Dendritic cell treated with granulocyte-macrophage colony-stimulating factor and Interleukin-4, amounts not matched to agents 40 ng/mL and 50 ng/mL, for 4 days (primary cell): Measurements from ENCODE around the gene CEP78.
"Not testable (repeated sequence)": the region's sequence is repeated elsewhere in the genome, so short reads cannot be mapped to it uniquely, and the experiment has no call there.

Experiments
- H3K27ac Mint-ChIP-seq: one replicate; pipeline ENCODE4 v1.8.0; 2022; ENCODE audit warnings: mild to moderate bottlenecking, mixed read lengths
- H3K27me3 Mint-ChIP-seq: one replicate; pipeline ENCODE4 v1.8.0; 2022; ENCODE audit warnings: mild to moderate bottlenecking, mixed read lengths
- H3K36me3 Mint-ChIP-seq: one replicate; pipeline ENCODE4 v1.8.0; 2022; ENCODE audit warnings: low read depth, mixed read lengths
- H3K4me1 Mint-ChIP-seq: one replicate; pipeline ENCODE4 v1.8.0; 2022; ENCODE audit warnings: low read depth, mixed read lengths
- H3K4me3 Mint-ChIP-seq: one replicate; pipeline ENCODE4 v1.8.0; 2022; ENCODE audit warnings: mild to moderate bottlenecking, moderate library complexity, mixed read lengths
- H3K9me3 Mint-ChIP-seq: one replicate; pipeline ENCODE4 v1.8.0; 2022; ENCODE audit warnings: mixed read lengths
- intact Hi-C: fragments of 100-400 bp; cut with micrococcal nuclease; formaldehyde crosslinking; loops from one replicate; pipeline ENCODE4 v1.15.0; 2022

CEP78 gene

GRCh38 chr9:78235762-78236550 lies at the start of gene CEP78:
CEP78 (plus strand) TSS chr9:78236075; CDS start chr9:78236351, 276 bp downstream.
- H3K27ac Mint-ChIP-seq, result peak within 1 kb of the TSS; percentile 91
- H3K9me3 Mint-ChIP-seq, result no peaks in the 10 kb centered on the region
- H3K4me1 Mint-ChIP-seq, result peaks cover 28% of the 10 kb centered on the region
- peak within 1 kb of the TSS; percentile 92 for H3K4me3 Mint-ChIP-seq
- H3K27me3 Mint-ChIP-seq, result no peaks in the 10 kb centered on the region
- peaks cover 19% of the 10 kb centered on the region for H3K36me3 Mint-ChIP-seq
- intact Hi-C loops, result no loop called here

DNA sequence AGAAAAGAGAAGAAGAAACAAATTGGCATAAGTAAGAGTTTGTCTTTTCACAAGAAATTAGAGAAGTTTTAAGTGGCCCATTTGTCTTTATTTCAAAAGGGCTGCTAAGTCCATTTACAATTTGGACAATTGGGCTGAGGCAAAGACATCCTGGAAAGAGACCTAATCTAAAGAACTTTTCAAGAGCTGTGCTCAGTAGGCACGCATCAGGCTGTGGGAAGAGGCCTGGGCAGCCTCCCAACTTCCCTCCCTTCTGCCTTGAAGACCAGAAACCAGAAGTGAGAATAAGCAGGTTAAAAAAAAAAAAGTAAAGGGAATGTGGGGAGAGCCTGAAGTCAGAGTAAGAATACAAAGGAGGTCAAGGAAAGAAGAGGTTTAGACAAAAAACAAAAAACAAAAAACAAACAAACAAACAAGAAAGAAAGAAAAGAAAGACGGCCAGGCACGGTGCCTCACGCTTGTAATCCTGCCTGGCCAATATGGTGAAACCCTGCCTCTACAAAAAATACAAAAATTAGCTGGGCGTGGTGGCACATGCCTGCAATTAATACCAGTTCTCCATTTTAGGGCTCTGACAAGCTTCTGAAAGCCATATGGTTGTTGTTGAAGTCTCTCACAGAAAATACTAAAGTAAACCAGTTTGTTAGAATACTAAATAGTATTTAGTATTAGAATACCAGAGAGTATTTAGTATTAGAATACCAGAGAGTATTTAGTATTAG lies 48.0 kb upstream of the CEP78 start:
- intact Hi-C loops, result loop anchor here (2.0 kb wide), 1 partner anchor 15 kb away; no protein-coding TSS in a partner anchor
- Mint-ChIP-seq H3K36me3 (peaks cover 5% of the 10 kb centered on the region), H3K4me3 (peak overlapping the region; percentile 28), H3K4me1 (peaks cover 39% of the 10 kb centered on the region), H3K9me3 (no peaks in the 10 kb centered on the region), H3K27ac (no peak overlapping the region), H3K27me3 (no peaks in the 10 kb centered on the region)

GRCh38 chr9:78188594-78188993 lies 47.3 kb upstream of the CEP78 start:
- H3K27me3 Mint-ChIP-seq, result no peaks in the 10 kb centered on the region
- H3K27ac Mint-ChIP-seq, result no peak overlapping the region
- intact Hi-C loops, result no loop called here
- peaks cover 45% of the 10 kb centered on the region for H3K4me1 Mint-ChIP-seq
- H3K36me3 Mint-ChIP-seq, result peaks cover 5% of the 10 kb centered on the region
- H3K4me3 Mint-ChIP-seq, result no peak overlapping the region
- H3K9me3 Mint-ChIP-seq, result no peaks in the 10 kb centered on the region

DNA sequence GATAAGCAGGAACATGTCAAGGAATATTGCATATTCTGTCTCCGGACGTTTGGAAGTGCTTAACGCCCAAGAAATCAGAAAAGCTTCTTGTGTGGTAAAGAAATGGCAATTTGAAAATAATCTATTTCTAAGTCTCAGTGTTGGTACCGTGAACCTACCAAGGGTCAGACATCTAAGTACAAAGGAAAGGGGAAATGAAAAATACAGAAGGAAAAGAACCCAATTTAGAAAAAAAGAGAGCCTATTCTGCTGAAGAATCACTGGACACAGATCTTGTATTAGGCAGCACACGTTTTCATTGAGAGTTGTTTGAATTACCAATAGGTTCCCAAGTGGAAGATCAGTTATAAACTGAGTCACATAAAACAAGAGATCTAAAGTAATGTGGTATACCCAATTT lies 46.9 kb upstream of the CEP78 start:
- no peak overlapping the region for H3K27ac Mint-ChIP-seq
- no peaks in the 10 kb centered on the region for H3K9me3 Mint-ChIP-seq
- intact Hi-C loops, result no loop called here
- no peaks in the 10 kb centered on the region for H3K27me3 Mint-ChIP-seq
- H3K4me1 Mint-ChIP-seq, result peaks cover 49% of the 10 kb centered on the region
- peaks cover 5% of the 10 kb centered on the region for H3K36me3 Mint-ChIP-seq
- H3K4me3 Mint-ChIP-seq, result no peak overlapping the region

DNA sequence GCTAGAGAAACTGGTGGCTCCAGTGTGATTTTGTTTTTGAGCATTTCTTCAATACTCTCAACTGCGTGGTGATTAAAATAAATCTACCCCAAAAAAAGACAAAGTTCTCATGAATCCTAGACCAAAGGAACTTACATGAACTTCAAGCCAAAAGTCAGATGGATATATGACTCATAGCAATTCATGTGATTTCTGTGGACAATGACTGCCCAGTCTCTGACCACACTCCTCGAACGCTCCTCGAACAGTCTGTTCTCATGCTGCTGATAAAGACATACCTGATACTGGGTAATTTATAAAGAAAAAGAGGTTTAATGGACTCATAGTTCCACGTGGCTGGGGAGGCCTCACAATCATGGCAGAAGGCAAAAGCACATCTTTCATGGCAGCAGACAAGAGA lies 46.4 kb upstream of the CEP78 start:
- no peaks in the 10 kb centered on the region for H3K9me3 Mint-ChIP-seq
- intact Hi-C loops, result no loop called here
- H3K4me1 Mint-ChIP-seq, result peaks cover 54% of the 10 kb centered on the region
- no peaks in the 10 kb centered on the region for H3K27me3 Mint-ChIP-seq
- no peak overlapping the region for H3K4me3 Mint-ChIP-seq
- peaks cover 5% of the 10 kb centered on the region for H3K36me3 Mint-ChIP-seq
- no peak overlapping the region for H3K27ac Mint-ChIP-seq

GRCh38 chr9:78191931-78192330 lies 43.9 kb upstream of the CEP78 start:
- Mint-ChIP-seq H3K27ac (no peak overlapping the region), H3K36me3 (peaks cover 5% of the 10 kb centered on the region), H3K4me1 (peaks cover 79% of the 10 kb centered on the region), H3K4me3 (no peak overlapping the region), H3K27me3 (no peaks in the 10 kb centered on the region), H3K9me3 (no peaks in the 10 kb centered on the region)
- intact Hi-C loops, result loop anchor here (10.0 kb wide), 1 partner anchor 47 kb away; no protein-coding TSS in a partner anchor

GRCh38 chr9:78196258-78196657 lies 39.6 kb upstream of the CEP78 start:
- Mint-ChIP-seq H3K27ac (peak overlapping the region; percentile 80), H3K27me3 (no peaks in the 10 kb centered on the region), H3K9me3 (no peaks in the 10 kb centered on the region), H3K4me1 (peaks cover 65% of the 10 kb centered on the region), H3K4me3 (peak overlapping the region; percentile 20), H3K36me3 (no peaks in the 10 kb centered on the region)
- intact Hi-C loops, result loop anchor here (10.0 kb wide), 1 partner anchor 51 kb away; no protein-coding TSS in a partner anchor

- H3K4me3 Mint-ChIP-seq, intact Hi-C loops: not testable (repeated sequence)
- H3K9me3 Mint-ChIP-seq, result peaks cover 17% of the 10 kb centered on the region
Measured at GRCh38 chr9:78201158-78201777, 34.6 kb upstream of the CEP78 start.

DNA sequence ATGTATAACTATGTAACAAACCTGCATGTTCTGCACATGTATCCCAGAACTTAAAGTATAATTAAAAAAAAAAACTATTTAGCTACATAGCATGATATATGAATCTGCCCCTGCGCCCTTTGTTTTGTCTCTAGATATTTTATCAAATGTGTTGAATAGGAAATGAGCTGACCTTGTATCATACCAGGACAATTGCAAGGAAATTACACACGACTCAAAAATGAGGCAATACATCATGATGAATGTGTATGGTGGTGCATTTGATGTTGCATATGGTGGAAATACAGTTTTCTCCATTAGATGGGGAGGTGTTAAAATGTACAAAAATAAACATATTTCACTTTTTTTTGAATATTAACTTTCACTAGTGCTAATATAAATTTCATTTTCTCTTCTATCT lies 28.6 kb upstream of the CEP78 start:
- Mint-ChIP-seq H3K4me3 (no peak overlapping the region), H3K27ac (no peak overlapping the region), H3K4me1 (peaks cover 16% of the 10 kb centered on the region), H3K9me3 (peaks cover 17% of the 10 kb centered on the region), H3K27me3 (no peaks in the 10 kb centered on the region), H3K36me3 (no peaks in the 10 kb centered on the region)
- intact Hi-C loops, result no loop called here

More at GRCh38 chr9:78201158-78201777, 34.6 kb upstream of the CEP78 start:
- H3K36me3 Mint-ChIP-seq, H3K27me3 Mint-ChIP-seq: not testable (repeated sequence)
- H3K27ac Mint-ChIP-seq, result peak overlapping the region; percentile 68
- peaks cover 44% of the 10 kb centered on the region for H3K4me1 Mint-ChIP-seq

GRCh38 chr9:78207901-78208300 lies 28.0 kb upstream of the CEP78 start:
- H3K36me3 Mint-ChIP-seq, result no peaks in the 10 kb centered on the region
- H3K27ac Mint-ChIP-seq, result no peak overlapping the region
- peaks cover 12% of the 10 kb centered on the region for H3K4me1 Mint-ChIP-seq
- no peaks in the 10 kb centered on the region for H3K27me3 Mint-ChIP-seq
- peaks cover 14% of the 10 kb centered on the region for H3K9me3 Mint-ChIP-seq
- H3K4me3 Mint-ChIP-seq, result no peak overlapping the region
- intact Hi-C loops, result no loop called here

DNA sequence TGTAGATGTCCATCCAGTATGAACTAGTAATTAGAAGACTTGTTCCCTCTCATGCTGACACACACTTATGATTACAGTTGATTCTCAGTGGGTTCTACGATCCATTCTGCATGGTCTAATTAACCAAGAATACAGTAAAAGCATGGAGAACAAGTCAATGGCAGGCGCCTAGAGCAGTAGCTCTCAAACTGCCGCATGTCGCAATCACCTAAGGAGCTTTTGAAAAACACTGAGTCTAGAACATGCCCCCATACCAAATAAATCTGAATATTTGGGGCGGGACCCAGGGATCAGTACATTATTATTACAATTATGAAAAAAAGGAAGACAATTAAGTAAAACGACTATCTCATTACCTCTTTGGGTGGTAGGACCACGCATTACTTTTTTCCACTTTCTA lies 26.7 kb upstream of the CEP78 start:
- Mint-ChIP-seq H3K9me3 (peaks cover 2% of the 10 kb centered on the region), H3K36me3 (no peaks in the 10 kb centered on the region), H3K4me3 (no peak overlapping the region), H3K27me3 (no peaks in the 10 kb centered on the region), H3K27ac (no peak overlapping the region), H3K4me1 (peaks cover 6% of the 10 kb centered on the region)
- intact Hi-C loops, result no loop called here

DNA sequence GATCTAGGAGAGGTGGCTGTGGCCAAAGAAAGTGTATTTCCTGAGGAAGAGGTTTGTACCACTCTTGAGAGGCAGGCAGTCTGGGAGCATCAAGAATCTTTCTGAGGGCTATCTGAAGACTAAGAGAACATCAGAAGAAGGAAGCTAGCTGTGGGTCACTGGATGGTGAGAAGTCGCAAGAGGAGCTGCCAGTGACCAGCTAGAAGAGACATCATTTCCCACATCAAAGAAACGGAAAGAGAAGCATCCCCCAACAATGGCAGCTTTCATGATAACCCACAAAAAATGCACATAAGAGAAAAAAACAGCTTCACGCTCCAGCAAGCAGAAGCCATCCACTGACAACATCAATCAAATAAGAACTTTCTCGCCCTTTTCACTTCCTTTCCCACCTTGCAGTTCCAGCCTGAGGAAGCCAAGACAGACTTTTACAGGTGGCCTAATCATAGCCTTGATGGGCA lies 25.0 kb upstream of the CEP78 start:
- Mint-ChIP-seq H3K4me3 (no peak overlapping the region), H3K4me1 (peaks cover 6% of the 10 kb centered on the region), H3K27ac (peak overlapping the region; percentile 33), H3K27me3 (no peaks in the 10 kb centered on the region), H3K36me3 (no peaks in the 10 kb centered on the region), H3K9me3 (no peaks in the 10 kb centered on the region)
- intact Hi-C loops, result loop anchor here (5.0 to 10.0 kb wide), 2 partner anchors 89 to 336 kb away; no protein-coding TSS in a partner anchor

- H3K36me3 Mint-ChIP-seq, result no peaks in the 10 kb centered on the region
- peaks cover 6% of the 10 kb centered on the region for H3K4me1 Mint-ChIP-seq
- no peak overlapping the region for H3K4me3 Mint-ChIP-seq
- peak overlapping the region; percentile 6 for H3K27ac Mint-ChIP-seq
- no peaks in the 10 kb centered on the region for H3K27me3 Mint-ChIP-seq
- intact Hi-C loops, result loop anchor here (2.0 to 10.0 kb wide), 3 partner anchors 91 to 338 kb away; no protein-coding TSS in a partner anchor
- no peaks in the 10 kb centered on the region for H3K9me3 Mint-ChIP-seq
Measured at GRCh38 chr9:78212868-78213267, 23.0 kb upstream of the CEP78 start.

GRCh38 chr9:78213712-78214111 lies 22.2 kb upstream of the CEP78 start:
- H3K27ac Mint-ChIP-seq, result no peak overlapping the region
- no peak overlapping the region for H3K4me3 Mint-ChIP-seq
- intact Hi-C loops, result loop anchor here (2.0 to 10.0 kb wide), 3 partner anchors 91 to 339 kb away; no protein-coding TSS in a partner anchor
- no peaks in the 10 kb centered on the region for H3K9me3 Mint-ChIP-seq
- no peaks in the 10 kb centered on the region for H3K36me3 Mint-ChIP-seq
- no peaks in the 10 kb centered on the region for H3K27me3 Mint-ChIP-seq
- peaks cover 6% of the 10 kb centered on the region for H3K4me1 Mint-ChIP-seq
